ENCODE data around the gene LRRC4C.

- TF ChIP-seq, protein P1, sequence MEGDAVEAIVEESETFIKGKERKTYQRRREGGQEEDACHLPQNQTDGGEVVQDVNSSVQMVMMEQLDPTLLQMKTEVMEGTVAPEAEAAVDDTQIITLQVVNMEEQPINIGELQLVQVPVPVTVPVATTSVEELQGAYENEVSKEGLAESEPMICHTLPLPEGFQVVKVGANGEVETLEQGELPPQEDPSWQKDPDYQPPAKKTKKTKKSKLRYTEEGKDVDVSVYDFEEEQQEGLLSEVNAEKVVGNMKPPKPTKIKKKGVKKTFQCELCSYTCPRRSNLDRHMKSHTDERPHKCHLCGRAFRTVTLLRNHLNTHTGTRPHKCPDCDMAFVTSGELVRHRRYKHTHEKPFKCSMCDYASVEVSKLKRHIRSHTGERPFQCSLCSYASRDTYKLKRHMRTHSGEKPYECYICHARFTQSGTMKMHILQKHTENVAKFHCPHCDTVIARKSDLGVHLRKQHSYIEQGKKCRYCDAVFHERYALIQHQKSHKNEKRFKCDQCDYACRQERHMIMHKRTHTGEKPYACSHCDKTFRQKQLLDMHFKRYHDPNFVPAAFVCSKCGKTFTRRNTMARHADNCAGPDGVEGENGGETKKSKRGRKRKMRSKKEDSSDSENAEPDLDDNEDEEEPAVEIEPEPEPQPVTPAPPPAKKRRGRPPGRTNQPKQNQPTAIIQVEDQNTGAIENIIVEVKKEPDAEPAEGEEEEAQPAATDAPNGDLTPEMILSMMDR (IDR thresholded peaks at IDR 0.05; ENCODE audit: borderline replicate concordance, extremely low read depth, low read length, poor library complexity, severe bottlenecking), result no peak
- TF ChIP-seq EZH2 (IDR thresholded peaks at IDR 0.05; ENCODE audit: borderline replicate concordance, low read depth, low read length, severe bottlenecking), result no peak
Measured at GRCh38 chr11:40294741-40295140, 1164.7 kb downstream of the LRRC4C start.
